Measurements from ENCODE around the gene HCRTR1.

DNA sequence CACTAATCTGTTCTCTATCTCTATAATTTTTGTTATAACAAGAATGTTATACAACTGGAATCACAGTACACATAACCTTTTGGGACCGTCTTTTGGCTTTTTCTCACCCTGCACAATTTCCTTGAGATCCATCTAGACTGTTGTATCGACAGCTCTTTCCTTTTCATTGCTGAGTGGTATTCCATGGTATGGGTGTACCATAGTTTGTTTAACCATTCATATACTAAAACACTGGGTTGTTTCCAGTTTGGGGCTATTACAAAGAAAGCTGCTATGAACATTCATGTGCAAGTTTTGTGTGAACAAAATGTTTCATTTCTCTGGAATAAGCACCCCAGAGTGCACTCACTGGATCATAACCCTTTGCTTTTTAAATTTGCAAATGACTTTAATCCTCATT is 15.4 kb upstream of the HCRTR1 start:
- no peak for TF ChIP-seq CBX5 (IDR thresholded peaks at IDR 0.05; ENCODE audit: low read depth)
- TF ChIP-seq POLR2AphosphoS5 (IDR thresholded peaks at IDR 0.05; ENCODE audit: low read length), result no peak
